ENCODE results near the gene BPI. TPM values are rescaled to one million over a fixed set of nuclear protein-coding genes. Genes with fewer than 3 reads are reported as not detected.

Gene BPI
- total RNA-seq, 1 experiment from 2014 or later, result not detected

DNA sequence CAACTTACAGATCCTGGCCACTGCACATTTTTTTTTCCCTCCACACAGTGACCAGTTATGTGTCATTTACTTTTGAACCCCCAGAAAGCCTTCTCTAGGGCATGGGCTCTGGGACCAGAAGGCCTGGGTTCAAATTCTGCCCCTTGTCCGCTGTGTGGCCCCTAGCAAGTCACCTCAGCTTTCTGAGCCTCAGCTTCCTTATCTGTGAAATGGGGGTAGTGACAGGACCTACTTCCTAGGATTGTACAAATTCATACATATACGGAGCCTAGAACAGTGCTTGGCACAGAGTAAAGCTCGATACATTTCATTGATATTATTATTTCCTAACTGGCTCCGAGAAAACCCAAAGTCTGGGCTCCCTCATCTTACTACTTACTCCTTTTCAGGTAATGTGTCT, 1.6 kb downstream of the BPI start:
- H3K9me2 ChIP-seq (ENCODE audit: insufficient read depth), result no peaks in the 10 kb centered on the region
- intact Hi-C loops (cut with micrococcal nuclease), result loop anchor here (5.0 kb wide), 1 partner anchor 248 kb away; no protein-coding TSS in a partner anchor
- POLR2A ChIA-PET, result no interaction called here
- DNase-seq (ENCODE audit: low read depth, low spot score), result no peak
- TF ChIP-seq CEBPB (IDR thresholded peaks at IDR 0.05; ENCODE audit: low read depth) (no peak), SP1 (IDR thresholded peaks at IDR 0.05; ENCODE audit: low read depth) (no peak), SIN3A (IDR thresholded peaks at IDR 0.05; ENCODE audit: low read depth) (no peak), EZH2phosphoT487 (IDR thresholded peaks at IDR 0.05; ENCODE audit: borderline replicate concordance) (no peak), EZH2 (IDR thresholded peaks at IDR 0.05) (no peak), TCF7L2 (IDR thresholded peaks at IDR 0.05; ENCODE audit: borderline replicate concordance, extremely low read depth, insufficient read depth, insufficient read length) (no peak), RAD21 (IDR thresholded peaks at IDR 0.05; ENCODE audit: low read depth) (no peak)
- TF ChIP-seq, protein P1, sequence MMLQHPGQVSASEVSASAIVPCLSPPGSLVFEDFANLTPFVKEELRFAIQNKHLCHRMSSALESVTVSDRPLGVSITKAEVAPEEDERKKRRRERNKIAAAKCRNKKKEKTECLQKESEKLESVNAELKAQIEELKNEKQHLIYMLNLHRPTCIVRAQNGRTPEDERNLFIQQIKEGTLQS (IDR thresholded peaks at IDR 0.05), result no peak
- no peak overlapping the region for H3K4me3 ChIP-seq (replicated peaks in 1 of 2; ENCODE audit: low read depth in 1 of 2, low read length in 2 of 2)
- H3K27ac ChIP-seq (ENCODE audit: low read depth, low read length), result no peak overlapping the region
- ATAC-seq, result no peak
- H3K79me2 ChIP-seq (ENCODE audit: insufficient read depth, low read length), result no peaks in the 10 kb centered on the region
- no peaks in the 10 kb centered on the region for H3K36me3 ChIP-seq (ENCODE audit: control insufficient read depth in 1 of 2, insufficient read depth in 2 of 2, low read length in 2 of 2)
- peaks cover 0 to 5% of the 10 kb centered on the region in 2 experiments; a peak in 1 of 4 replicates for H3K9me3 ChIP-seq (ENCODE audit: control insufficient read depth in 1 of 2, insufficient read depth in 1 of 2, low read depth in 1 of 2, low read length in 2 of 2)
- H3K9ac ChIP-seq (ENCODE audit: low read length), result no peak overlapping the region
- H4K20me1 ChIP-seq (ENCODE audit: insufficient read depth), result no peaks in the 10 kb centered on the region
- CTCF ChIA-PET, result interaction anchor here (0.6 to 1.8 kb wide), 9 partner anchors 16 to 248 kb away, joined by 3 to 9 read pairs (median 4); no protein-coding TSS in a partner anchor
- H3K4me2 ChIP-seq (ENCODE audit: low read length), result no peak overlapping the region
- H3K27me3 ChIP-seq (ENCODE audit: insufficient read depth, low read length), result 0 out of 2 replicates have a peak, but pooled peaks cover under 1% of the 10 kb centered on the region
- RAD21 ChIA-PET (ENCODE audit: low non-redundant PET in 1 of 2, low total read pairs in 2 of 2, uncharacterized antibody in 2 of 2, unreplicated experiment in 2 of 2), result no interaction called here
- H2AFZ ChIP-seq (ENCODE audit: low read depth, low read length, poor library complexity, severe bottlenecking), result no peak overlapping the region
- peaks cover 0 to under 1% of the 10 kb centered on the region in 2 experiments; a peak in 2 of 4 replicates for H3K4me1 ChIP-seq (ENCODE audit: control insufficient read depth in 1 of 2, insufficient read depth in 2 of 2, low read length in 2 of 2)
- BruUV-seq (replicated peaks), result no TSS peak

- H3K9me2 ChIP-seq (ENCODE audit: insufficient read depth), result no peaks in the 10 kb centered on the region
- no peak overlapping the region for H2AFZ ChIP-seq (ENCODE audit: low read depth, low read length, poor library complexity, severe bottlenecking)
- ChIA-PET RAD21 (ENCODE audit: low non-redundant PET in 1 of 2, low total read pairs in 2 of 2, uncharacterized antibody in 2 of 2, unreplicated experiment in 2 of 2) (no interaction called here), CTCF (no interaction called here), POLR2A (interaction anchor here (1.2 kb wide), 1 partner anchor 30 kb away, joined by 3 read pairs; no protein-coding TSS in a partner anchor)
- DNase-seq (ENCODE audit: low read depth, low spot score), result no peak
- H3K4me3 ChIP-seq (replicated peaks in 1 of 2; ENCODE audit: low read depth in 1 of 2, low read length in 2 of 2), result no peak overlapping the region
- no peaks in the 10 kb centered on the region for H3K4me1 ChIP-seq (ENCODE audit: control insufficient read depth in 1 of 2, insufficient read depth in 2 of 2, low read length in 2 of 2)
- peaks cover 0 to 5% of the 10 kb centered on the region in 2 experiments; a peak in 1 of 4 replicates for H3K9me3 ChIP-seq (ENCODE audit: control insufficient read depth in 1 of 2, insufficient read depth in 1 of 2, low read depth in 1 of 2, low read length in 2 of 2)
- no peak for ATAC-seq
- no peak overlapping the region for H3K9ac ChIP-seq (ENCODE audit: low read length)
- no peaks in the 10 kb centered on the region for H3K36me3 ChIP-seq (ENCODE audit: control insufficient read depth in 1 of 2, insufficient read depth in 2 of 2, low read length in 2 of 2)
- no peaks in the 10 kb centered on the region for H3K79me2 ChIP-seq (ENCODE audit: insufficient read depth, low read length)
- no peaks in the 10 kb centered on the region for H4K20me1 ChIP-seq (ENCODE audit: insufficient read depth)
- BruUV-seq (replicated peaks), result no TSS peak
- H3K27me3 ChIP-seq (ENCODE audit: insufficient read depth, low read length), result 0 out of 2 replicates have a peak, but pooled peaks cover 9% of the 10 kb centered on the region
- intact Hi-C loops (cut with micrococcal nuclease), result loop anchor here (5.0 kb wide), 1 partner anchor 249 kb away; no protein-coding TSS in a partner anchor
- no peak overlapping the region for H3K4me2 ChIP-seq (ENCODE audit: low read length)
- H3K27ac ChIP-seq (ENCODE audit: low read depth, low read length), result no peak overlapping the region
- TF ChIP-seq SP1 (IDR thresholded peaks at IDR 0.05; ENCODE audit: low read depth) (no peak), JUND (IDR thresholded peaks at IDR 0.05) (no peak), YY1 (IDR thresholded peaks at IDR 0.05; ENCODE audit: extremely low read depth, insufficient replicate concordance, low read depth, low read length) (no peak), POLR2A (IDR thresholded peaks at IDR 0.05; ENCODE audit: borderline replicate concordance, extremely low read depth, insufficient read depth, insufficient read length) (no peak), CEBPB (IDR thresholded peaks at IDR 0.05; ENCODE audit: low read depth) (no peak), RAD21 (IDR thresholded peaks at IDR 0.05; ENCODE audit: low read depth) (no peak), ELF1 (IDR thresholded peaks at IDR 0.05; ENCODE audit: borderline replicate concordance, low read depth) (no peak), TCF7L2 (IDR thresholded peaks at IDR 0.05; ENCODE audit: borderline replicate concordance, extremely low read depth, insufficient read depth, insufficient read length) (no peak), REST (IDR thresholded peaks at IDR 0.05; ENCODE audit: low read depth) (no peak), ZFX (IDR thresholded peaks at IDR 0.05) (no peak)
- TF ChIP-seq, protein P1 (IDR thresholded peaks at IDR 0.05), result no peak
Observed at GRCh38 chr20:38306379-38306778, 2.4 kb downstream of the BPI start.
